C4-2B (cell line): ENCODE results near the gene TM9SF4.

Source experiments
- ZFX ChIP-seq: fragments of 450-650 bp; IDR thresholded peaks from 2 replicates; pipeline ENCODE4 v1.6.1; 2017
- TF ChIP-seq, protein P1 (sequence below): fragments of 450-650 bp; conservative IDR thresholded peaks from 2 replicates; pipeline ENCODE4 v1.5.1; 2017; ENCODE audit warnings: mild to moderate bottlenecking

DNA sequence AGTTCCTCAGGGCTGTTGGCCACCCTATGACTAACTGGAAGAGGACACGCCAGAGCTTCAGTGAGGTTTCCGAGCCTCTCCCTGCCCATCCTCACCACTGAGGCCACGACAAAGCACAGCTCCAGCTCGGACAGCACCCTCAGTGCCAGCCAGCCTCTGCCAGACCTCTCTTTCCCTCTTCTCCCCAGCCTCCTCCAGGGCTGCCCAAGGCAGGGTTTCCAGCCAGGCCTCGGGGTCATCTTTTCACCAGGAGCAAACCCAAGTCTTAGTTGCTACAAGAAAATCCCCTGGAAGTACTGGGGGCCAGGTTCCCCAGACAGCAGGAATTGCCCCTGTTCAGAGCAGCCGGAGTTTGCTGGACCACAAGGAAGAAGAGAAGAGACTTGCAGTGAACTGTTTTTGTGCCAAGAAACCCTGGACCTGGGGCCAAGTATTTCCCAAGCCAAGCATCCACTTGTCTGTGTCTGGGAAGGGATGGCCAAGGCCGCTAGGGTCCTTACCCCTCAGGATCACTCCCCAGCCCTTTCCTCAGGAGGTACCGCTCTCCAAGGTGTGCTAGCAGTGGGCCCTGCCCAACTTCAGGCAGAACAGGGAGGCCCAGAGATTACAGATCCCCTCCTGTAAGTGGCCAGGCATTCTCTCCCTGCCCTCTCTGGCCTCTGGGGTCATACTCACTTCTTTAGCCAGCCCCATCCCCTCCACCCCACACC, 56.5 kb downstream of the TM9SF4 start:
- TF ChIP-seq, protein P1, sequence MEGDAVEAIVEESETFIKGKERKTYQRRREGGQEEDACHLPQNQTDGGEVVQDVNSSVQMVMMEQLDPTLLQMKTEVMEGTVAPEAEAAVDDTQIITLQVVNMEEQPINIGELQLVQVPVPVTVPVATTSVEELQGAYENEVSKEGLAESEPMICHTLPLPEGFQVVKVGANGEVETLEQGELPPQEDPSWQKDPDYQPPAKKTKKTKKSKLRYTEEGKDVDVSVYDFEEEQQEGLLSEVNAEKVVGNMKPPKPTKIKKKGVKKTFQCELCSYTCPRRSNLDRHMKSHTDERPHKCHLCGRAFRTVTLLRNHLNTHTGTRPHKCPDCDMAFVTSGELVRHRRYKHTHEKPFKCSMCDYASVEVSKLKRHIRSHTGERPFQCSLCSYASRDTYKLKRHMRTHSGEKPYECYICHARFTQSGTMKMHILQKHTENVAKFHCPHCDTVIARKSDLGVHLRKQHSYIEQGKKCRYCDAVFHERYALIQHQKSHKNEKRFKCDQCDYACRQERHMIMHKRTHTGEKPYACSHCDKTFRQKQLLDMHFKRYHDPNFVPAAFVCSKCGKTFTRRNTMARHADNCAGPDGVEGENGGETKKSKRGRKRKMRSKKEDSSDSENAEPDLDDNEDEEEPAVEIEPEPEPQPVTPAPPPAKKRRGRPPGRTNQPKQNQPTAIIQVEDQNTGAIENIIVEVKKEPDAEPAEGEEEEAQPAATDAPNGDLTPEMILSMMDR, result no peak
- no peak for TF ChIP-seq ZFX
